ENCODE measurements around the gene TMPRSS5. TPM values are rescaled to one million over a fixed set of nuclear protein-coding genes. Genes with fewer than 3 reads are reported as not detected.

Gene TMPRSS5
- 1 to 10 TPM in 1 of 4 donors, not detected in 3; 1.5 TPM for total RNA-seq

- no peaks in the 10 kb centered on the region for H3K36me3 ChIP-seq
- TF ChIP-seq POLR2A (IDR thresholded peaks at IDR 0.05): no peak
- TF ChIP-seq, protein P1, sequence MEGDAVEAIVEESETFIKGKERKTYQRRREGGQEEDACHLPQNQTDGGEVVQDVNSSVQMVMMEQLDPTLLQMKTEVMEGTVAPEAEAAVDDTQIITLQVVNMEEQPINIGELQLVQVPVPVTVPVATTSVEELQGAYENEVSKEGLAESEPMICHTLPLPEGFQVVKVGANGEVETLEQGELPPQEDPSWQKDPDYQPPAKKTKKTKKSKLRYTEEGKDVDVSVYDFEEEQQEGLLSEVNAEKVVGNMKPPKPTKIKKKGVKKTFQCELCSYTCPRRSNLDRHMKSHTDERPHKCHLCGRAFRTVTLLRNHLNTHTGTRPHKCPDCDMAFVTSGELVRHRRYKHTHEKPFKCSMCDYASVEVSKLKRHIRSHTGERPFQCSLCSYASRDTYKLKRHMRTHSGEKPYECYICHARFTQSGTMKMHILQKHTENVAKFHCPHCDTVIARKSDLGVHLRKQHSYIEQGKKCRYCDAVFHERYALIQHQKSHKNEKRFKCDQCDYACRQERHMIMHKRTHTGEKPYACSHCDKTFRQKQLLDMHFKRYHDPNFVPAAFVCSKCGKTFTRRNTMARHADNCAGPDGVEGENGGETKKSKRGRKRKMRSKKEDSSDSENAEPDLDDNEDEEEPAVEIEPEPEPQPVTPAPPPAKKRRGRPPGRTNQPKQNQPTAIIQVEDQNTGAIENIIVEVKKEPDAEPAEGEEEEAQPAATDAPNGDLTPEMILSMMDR (IDR thresholded peaks at IDR 0.05): no peak
- H3K4me1 ChIP-seq: no peaks in the 10 kb centered on the region
- H3K27me3 ChIP-seq: no peaks in the 10 kb centered on the region
- no peaks in the 10 kb centered on the region for H3K9me3 ChIP-seq
- H3K4me3 ChIP-seq: no peak within 1 kb of the TSS
- no peak for DNase-seq
- H3K27ac ChIP-seq: no peak within 1 kb of the TSS
These were observed at the start of gene TMPRSS5 for GRCh38 chr11:113705871-113706655. Gene TMPRSS5 (minus strand): TSS chr11:113706308. CDS start chr11:113706224, 84 bp downstream.

DNA sequence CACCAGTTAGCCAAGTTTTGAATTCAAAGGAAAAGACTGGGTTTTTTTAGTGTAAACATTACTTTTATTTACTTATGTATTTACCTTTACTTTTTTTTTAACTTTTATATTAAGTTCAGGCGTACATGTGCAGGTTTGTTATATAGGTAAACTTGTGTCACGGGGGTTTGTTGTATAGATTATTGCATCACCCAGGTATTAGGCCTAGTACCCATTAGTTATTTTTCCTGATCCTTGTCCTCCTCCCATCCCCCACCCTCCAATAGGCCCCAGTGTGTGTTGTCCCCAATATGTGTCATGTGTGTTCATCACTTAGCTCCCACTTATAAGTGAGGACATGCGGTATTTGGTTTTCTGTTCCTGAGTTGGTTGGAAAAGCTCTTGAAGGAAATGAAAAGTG lies 46.8 kb upstream of the TMPRSS5 start:
- Histone ChIP-seq H3K4me3 (no peak overlapping the region), H3K27me3 (no peaks in the 10 kb centered on the region), H3K36me3 (peaks cover 0 to 42% (median 0%) of the 10 kb centered on the region in 3 donors), H3K4me1 (no peaks in the 10 kb centered on the region), H3K27ac (no peak overlapping the region), H3K9me3 (no peaks in the 10 kb centered on the region)
- no peak for DNase-seq
- no peak for TF ChIP-seq POLR2A (IDR thresholded peaks at IDR 0.05)
- TF ChIP-seq, protein P1 (IDR thresholded peaks at IDR 0.05): no peak

GRCh38 chr11:113736323-113736722 lies 30.2 kb upstream of the TMPRSS5 start:
- Histone ChIP-seq H3K9me3 (no peaks in the 10 kb centered on the region), H3K27ac (no peak overlapping the region), H3K4me1 (no peaks in the 10 kb centered on the region), H3K27me3 (no peaks in the 10 kb centered on the region), H3K4me3 (no peak overlapping the region), H3K36me3 (peaks cover 0 to 77% (median 0%) of the 10 kb centered on the region in 3 donors)
- TF ChIP-seq, protein P1 (IDR thresholded peaks at IDR 0.05): no peak
- no peak for TF ChIP-seq POLR2A (IDR thresholded peaks at IDR 0.05)
- DNase-seq: no peak

- no peaks in the 10 kb centered on the region for H3K4me1 ChIP-seq
- TF ChIP-seq POLR2A (IDR thresholded peaks at IDR 0.05): no peak
- TF ChIP-seq, protein P1 (IDR thresholded peaks at IDR 0.05): no peak
- H3K27me3 ChIP-seq: no peaks in the 10 kb centered on the region
- no peak overlapping the region for H3K4me3 ChIP-seq
- no peak for DNase-seq
- peaks cover 0 to 36% (median 0%) of the 10 kb centered on the region in 3 donors for H3K36me3 ChIP-seq
- H3K9me3 ChIP-seq: no peaks in the 10 kb centered on the region
- H3K27ac ChIP-seq: no peak overlapping the region
These were observed 26.0 kb upstream of the TMPRSS5 start for GRCh38 chr11:113732092-113732491.

- TF ChIP-seq POLR2A (IDR thresholded peaks at IDR 0.05): no peak
- TF ChIP-seq, protein P1 (IDR thresholded peaks at IDR 0.05): peak in 4 of 6 experiments; percentile 30 to 72 (median 68)
- Histone ChIP-seq H3K9me3 (no peaks in the 10 kb centered on the region), H3K36me3 (peaks cover 0 to 26% (median 0%) of the 10 kb centered on the region in 3 donors), H3K4me3 (no peak overlapping the region), H3K4me1 (no peaks in the 10 kb centered on the region), H3K27ac (no peak overlapping the region), H3K27me3 (no peaks in the 10 kb centered on the region)
- DNase-seq: peak in 1 of 3 donors; percentile 57
These were observed 25.0 kb upstream of the TMPRSS5 start for GRCh38 chr11:113730887-113731726.
